GM23338 (cell line): ENCODE data around the gene ZFR. TPM values are rescaled to one million over a fixed set of nuclear protein-coding genes. Genes with fewer than 3 reads are reported as not detected.
A peak's percentile ranks its signal among the peaks of the same experiment; 100 is the strongest.

ENCODE experiments used
- ATAC-seq: fragments of 200-7000 bp; cut with Tn5 transposase; 3 replicates; pipeline ENCODE4 v1.9.1; 2020
- DNase-seq: peaks from one replicate; pipeline ENCODE4 v3.0.0-alpha.2; 2015; ENCODE audit warnings: low spot score
- H2AFZ ChIP-seq: fragments of 200-600 bp; sonication (generic); 2 replicates; pipeline ENCODE4 v1.8.0; 2016; ENCODE audit warnings: antibody characterized with exemption, mild to moderate bottlenecking, moderate library complexity
- H3F3A ChIP-seq: fragments of 200-600 bp; sonication (generic); replicated peaks from 2 replicates; pipeline ENCODE4 v1.8.0; 2017; ENCODE audit warnings: antibody characterized with exemption, mixed run types, low read depth
- H3K27ac ChIP-seq: fragments of 200-600 bp; sonication (generic); 2 replicates; pipeline ENCODE4 v1.6.1; 2016; ENCODE audit warnings: low read depth
- H3K27me3 ChIP-seq: fragments of 200-600 bp; sonication (generic); 2 replicates; pipeline ENCODE4 v1.8.0; 2016; ENCODE audit warnings: mild to moderate bottlenecking, mixed run types, moderate library complexity; ENCODE audit not compliant: insufficient read depth
- H3K36me3 ChIP-seq: fragments of 200-600 bp; sonication (generic); 2 replicates; pipeline ENCODE4 v1.8.0; 2016; ENCODE audit warnings: mild to moderate bottlenecking; ENCODE audit not compliant: insufficient read depth
- H3K4me1 ChIP-seq: fragments of 200-600 bp; sonication (generic); 2 replicates; pipeline ENCODE4 v1.8.0; 2016; ENCODE audit warnings: mild to moderate bottlenecking, moderate library complexity; ENCODE audit not compliant: insufficient read depth
- H3K4me2 ChIP-seq: fragments of 200-600 bp; sonication (generic); 2 replicates; pipeline ENCODE4 v1.7.1; 2017; ENCODE audit warnings: mixed run types
- H3K4me3 ChIP-seq: fragments of 200-600 bp; sonication (generic); 2 replicates; pipeline ENCODE4 v1.6.1; 2016; ENCODE audit warnings: mixed run types
- H3K79me2 ChIP-seq: fragments of 200-600 bp; sonication (generic); replicated peaks from 2 replicates; pipeline ENCODE4 v1.8.0; 2017; ENCODE audit warnings: mild to moderate bottlenecking; ENCODE audit not compliant: insufficient read depth
- H3K9me2 ChIP-seq: fragments of 200-600 bp; sonication (generic); 2 replicates; pipeline ENCODE4 v1.8.0; 2017; ENCODE audit not compliant: insufficient read depth
- H4K20me1 ChIP-seq: fragments of 200-600 bp; sonication (generic); replicated peaks from 2 replicates; pipeline ENCODE4 v1.8.0; 2017; ENCODE audit warnings: mild to moderate bottlenecking; ENCODE audit not compliant: insufficient read depth
- H3K27ac Mint-ChIP-seq: 2 replicates; pipeline ENCODE4 v1.8.0; 2020; ENCODE audit warnings: inconsistent platforms, mild to moderate bottlenecking, moderate library complexity, mixed read lengths
- H3K27me3 Mint-ChIP-seq: 3 replicates; pipeline ENCODE4 v1.8.0; 2022; ENCODE audit warnings: low read depth, mild to moderate bottlenecking, moderate library complexity, mixed read lengths, inconsistent platforms; ENCODE audit not compliant: insufficient read depth, poor library complexity
- H3K36me3 Mint-ChIP-seq: 3 replicates; pipeline ENCODE4 v1.8.0; 2021; ENCODE audit warnings: low read depth, mild to moderate bottlenecking, inconsistent platforms, moderate library complexity, mixed read lengths
- H3K4me1 Mint-ChIP-seq: 3 replicates; pipeline ENCODE4 v1.8.0; 2020; ENCODE audit warnings: mild to moderate bottlenecking, inconsistent platforms, mixed read lengths
- H3K4me3 Mint-ChIP-seq: 3 replicates; pipeline ENCODE4 v1.8.0; 2021; ENCODE audit warnings: moderate library complexity, mild to moderate bottlenecking, inconsistent platforms, mixed read lengths
- H3K9me3 Mint-ChIP-seq: 3 replicates; pipeline ENCODE4 v1.8.0; 2020; ENCODE audit warnings: moderate library complexity, mild to moderate bottlenecking, inconsistent platforms, mixed read lengths
- CREB1 ChIP-seq: fragments of 250-450 bp; sonication (Bioruptor Pico); IDR thresholded peaks from 2 replicates; pipeline ENCODE4 v1.5.0; 2020; ENCODE audit warnings: low read depth, mild to moderate bottlenecking, moderate library complexity
- CTCF ChIP-seq, 2 experiments: fragments of 200-600 bp in 1 of 2; sonication (generic) in 1 of 2; conservative IDR thresholded peaks; 2 replicates each; pipeline versions ENCODE4 v1.5.1 to v1.6.1; 2016 to 2017; ENCODE audit warnings: antibody characterized with exemption in 2 of 2, low read depth in 2 of 2, mild to moderate bottlenecking in 2 of 2, moderate library complexity in 1 of 2
- ETS1 ChIP-seq: IDR thresholded peaks from 2 replicates; pipeline ENCODE4 v1.6.1; 2016; ENCODE audit warnings: antibody characterized with exemption
- EZH2 ChIP-seq: fragments of 200-600 bp; sonication (generic); IDR thresholded peaks from one replicate; pipeline ENCODE4 v1.8.0; 2017; ENCODE audit warnings: antibody characterized with exemption, mild to moderate bottlenecking, low read depth; ENCODE audit not compliant: unreplicated experiment
- EZH2phosphoT487 ChIP-seq: fragments of 200-600 bp; sonication (generic); IDR thresholded peaks from one replicate; pipeline ENCODE4 v1.8.1; 2018; ENCODE audit warnings: antibody characterized with exemption; ENCODE audit not compliant: unreplicated experiment
- JUNB ChIP-seq: IDR thresholded peaks from one replicate; pipeline ENCODE4 v1.6.1; 2016; ENCODE audit warnings: antibody characterized with exemption; ENCODE audit not compliant: unreplicated experiment
- NANOG ChIP-seq: IDR thresholded peaks from 2 replicates; pipeline ENCODE4 v1.6.1; 2016; ENCODE audit warnings: antibody characterized with exemption, borderline replicate concordance
- POLR2AphosphoS5 ChIP-seq: IDR thresholded peaks from 2 replicates; pipeline ENCODE4 v1.6.1; 2016; ENCODE audit warnings: antibody characterized with exemption, low read depth
- REST ChIP-seq: IDR thresholded peaks from one replicate; pipeline ENCODE4 v1.6.1; 2018; ENCODE audit warnings: antibody characterized with exemption; ENCODE audit not compliant: unreplicated experiment
- STAT1 ChIP-seq: IDR thresholded peaks from one replicate; pipeline ENCODE4 v1.6.1; 2016; ENCODE audit warnings: antibody characterized with exemption; ENCODE audit not compliant: unreplicated experiment
- ZNF114 ChIP-seq: fragments of 250-450 bp; sonication (Bioruptor Pico); IDR thresholded peaks from 2 replicates; pipeline ENCODE4 v1.5.0; 2020; ENCODE audit warnings: mild to moderate bottlenecking, moderate library complexity
- ZNF331 ChIP-seq: fragments of 250-450 bp; sonication (Bioruptor Pico); IDR thresholded peaks from 2 replicates; pipeline ENCODE4 v1.5.0; 2020; ENCODE audit warnings: low read depth, mild to moderate bottlenecking, moderate library complexity
- ZNF462 ChIP-seq: fragments of 250-450 bp; sonication (Bioruptor Pico); IDR thresholded peaks from 2 replicates; pipeline ENCODE4 v1.5.0; 2020; ENCODE audit warnings: mild to moderate bottlenecking, moderate library complexity
- polyA plus RNA-seq: library from polyadenylated mRNA; unstranded; fragments of >200 nt; fragmentation: Nextera tagmentation; extraction: Ambion mirVana; gene quantifications from 2 replicates; pipeline ENCODE4 v1.2.1, GENCODE V29; 2016
- total RNA-seq: library from RNA; depleted of rRNA; stranded (reverse); fragments of >200 nt; shearing (Covaris generic); gene quantifications from 2 replicates; pipeline ENCODE4 v1.2.3, GENCODE V29; 2014

The ZFR gene
- total and polyA plus RNA-seq, 2 experiments from 2014 or later = 92.4 to 103 TPM

- TF ChIP-seq EZH2phosphoT487 (no peak), ZNF114 (CRISPR knock-in tag) (no peak), JUNB (no peak), ETS1 (no peak), ZNF462 (CRISPR knock-in tag) (no peak), ZNF331 (CRISPR knock-in tag) (no peak), REST (no peak), CREB1 (CRISPR knock-in tag) (no peak), STAT1 (no peak), CTCF (conservative IDR thresholded peaks at IDR 0.05; ENCODE audit: low read depth in 2 of 2) (no peak), POLR2AphosphoS5 (no peak), NANOG (no peak), EZH2 (no peak)
- Mint-ChIP-seq H3K4me1 (peaks cover 34% of the 10 kb centered on the region), H3K27ac (no peak overlapping the region)
These were observed 134.8 kb downstream of the ZFR start for GRCh38 chr5:32309761-32310160.

More at GRCh38 chr5:32309761-32310160, 134.8 kb downstream of the ZFR start:
- no peak overlapping the region for H3K4me3 ChIP-seq
- H3F3A ChIP-seq = peaks cover 4% of the 10 kb centered on the region; the same call in 1 of the 2 replicates
- H3K27me3 Mint-ChIP-seq = peaks cover 6% of the 10 kb centered on the region
- H3K9me2 ChIP-seq = no peaks in the 10 kb centered on the region
- H3K27ac ChIP-seq = no peak overlapping the region
- H3K36me3 Mint-ChIP-seq = peaks cover 15% of the 10 kb centered on the region
- H3K4me2 ChIP-seq = peak overlapping the region; percentile 96; the same call in 1 of the 2 replicates
- peaks cover 31% of the 10 kb centered on the region for H4K20me1 ChIP-seq
- no peaks in the 10 kb centered on the region for H3K36me3 ChIP-seq
- H3K79me2 ChIP-seq = peaks cover 78% of the 10 kb centered on the region
- H3K4me1 ChIP-seq = peaks cover 11% of the 10 kb centered on the region; the same call in 1 of the 2 replicates
- no peaks in the 10 kb centered on the region for H3K27me3 ChIP-seq
- ATAC-seq (no peak), DNase-seq (no peak)
- no peak overlapping the region for H2AFZ ChIP-seq
- no peak overlapping the region for H3K4me3 Mint-ChIP-seq
- no peaks in the 10 kb centered on the region for H3K9me3 Mint-ChIP-seq
